ENCODE data around the gene CCDC9B.

The CCDC9B gene

GRCh38 chr15:40329804-40330203 is 10.9 kb downstream of the CCDC9B start:
- CTCF ChIA-PET, result no interaction called here
- no peak for TF ChIP-seq BHLHE40 (IDR thresholded peaks at IDR 0.05; ENCODE audit: borderline replicate concordance)
- TF ChIP-seq SP1 (IDR thresholded peaks at IDR 0.05), result no peak
- no peak for TF ChIP-seq ZNF384 (IDR thresholded peaks at IDR 0.05)
- no peak for DNase-seq (ENCODE audit: extremely low spot score)
- POLR2A ChIA-PET, result interaction anchor here (1.6 kb wide), 1 partner anchor 14 kb away, joined by 3 read pairs; no protein-coding TSS in a partner anchor

- ChIA-PET POLR2A (interaction anchor here (1.6 to 5.3 kb wide), 4 partner anchors 8 to 77 kb away, joined by 3 to 29 read pairs (median 6); partner anchors contain the start of genes CCDC9B and IVD), CTCF (interaction anchor here (0.7 to 5.1 kb wide), 2 partner anchors 9 to 54 kb away, joined by 4 to 37 read pairs; no protein-coding TSS in a partner anchor)
These were observed 12.0 kb downstream of the CCDC9B start for GRCh38 chr15:40328751-40329150.

GRCh38 chr15:40328176-40328575 is 12.6 kb downstream of the CCDC9B start:
- CTCF ChIA-PET, result interaction anchor here (1.2 to 5.1 kb wide), 3 partner anchors 9 to 49 kb away, joined by 4 to 37 read pairs (median 5); no protein-coding TSS in a partner anchor
- TF ChIP-seq FOXA1 (IDR thresholded peaks at IDR 0.05) (no peak), ARNT (IDR thresholded peaks at IDR 0.05) (no peak), LEF1 (IDR thresholded peaks at IDR 0.05; ENCODE audit: borderline replicate concordance) (no peak), ELF4 (IDR thresholded peaks at IDR 0.05) (no peak), BHLHE40 (IDR thresholded peaks at IDR 0.05; ENCODE audit: borderline replicate concordance) (no peak), HDGF (IDR thresholded peaks at IDR 0.05; ENCODE audit: borderline replicate concordance) (no peak), TARDBP (IDR thresholded peaks at IDR 0.05) (no peak), CTBP1 (IDR thresholded peaks at IDR 0.05; ENCODE audit: borderline replicate concordance) (no peak), SP1 (IDR thresholded peaks at IDR 0.05) (no peak), FOXM1 (IDR thresholded peaks at IDR 0.05; ENCODE audit: borderline replicate concordance) (no peak), SUZ12 (IDR thresholded peaks at IDR 0.05) (no peak), PKNOX1 (IDR thresholded peaks at IDR 0.05) (no peak), FOXK2 (IDR thresholded peaks at IDR 0.05) (no peak), NFRKB (IDR thresholded peaks at IDR 0.05) (no peak), ZNF384 (IDR thresholded peaks at IDR 0.05) (no peak)
- DNase-seq (ENCODE audit: extremely low spot score), result no peak
- POLR2A ChIA-PET, result interaction anchor here (1.6 to 5.3 kb wide), 4 partner anchors 8 to 78 kb away, joined by 3 to 29 read pairs (median 6); partner anchors contain the start of genes CCDC9B and IVD

More at GRCh38 chr15:40328751-40329150, 12.0 kb downstream of the CCDC9B start:
- TF ChIP-seq TARDBP (IDR thresholded peaks at IDR 0.05), result no peak
- TF ChIP-seq NFRKB (IDR thresholded peaks at IDR 0.05), result no peak
- no peak for TF ChIP-seq FOXA1 (IDR thresholded peaks at IDR 0.05)
- no peak for TF ChIP-seq ARNT (IDR thresholded peaks at IDR 0.05)
- no peak for DNase-seq (ENCODE audit: extremely low spot score)

- CTCF ChIA-PET, result interaction anchor here (0.9 to 5.1 kb wide), 4 partner anchors 10 to 53 kb away, joined by 4 to 37 read pairs (median 5); no protein-coding TSS in a partner anchor
- POLR2A ChIA-PET, result interaction anchor here (1.7 to 5.3 kb wide), 3 partner anchors 9 to 78 kb away, joined by 5 to 29 read pairs (median 8); partner anchors contain the start of genes CCDC9B and IVD
- DNase-seq (ENCODE audit: extremely low spot score), result no peak
- no peak for TF ChIP-seq FOXM1 (IDR thresholded peaks at IDR 0.05; ENCODE audit: borderline replicate concordance)
- TF ChIP-seq FOXA1 (IDR thresholded peaks at IDR 0.05), result no peak
- TF ChIP-seq FOXK2 (IDR thresholded peaks at IDR 0.05), result no peak
- no peak for TF ChIP-seq ARNT (IDR thresholded peaks at IDR 0.05)
- no peak for TF ChIP-seq ELF4 (IDR thresholded peaks at IDR 0.05)
- no peak for TF ChIP-seq HDGF (IDR thresholded peaks at IDR 0.05; ENCODE audit: borderline replicate concordance)
- TF ChIP-seq PKNOX1 (IDR thresholded peaks at IDR 0.05), result no peak
- no peak for TF ChIP-seq L3MBTL2 (conservative IDR thresholded peaks at IDR 0.05)
- no peak for TF ChIP-seq CTBP1 (IDR thresholded peaks at IDR 0.05; ENCODE audit: borderline replicate concordance)
- TF ChIP-seq NFRKB (IDR thresholded peaks at IDR 0.05), result no peak
These were observed 13.3 kb downstream of the CCDC9B start for GRCh38 chr15:40327457-40327856.

GRCh38 chr15:40325700-40326099 is 15.0 kb downstream of the CCDC9B start:
- CTCF ChIA-PET, result interaction anchor here (0.7 to 5.1 kb wide), 3 partner anchors 12 to 152 kb away, joined by 4 to 37 read pairs (median 6); no protein-coding TSS in a partner anchor
- no peak for TF ChIP-seq FOXA1 (IDR thresholded peaks at IDR 0.05)
- no peak for TF ChIP-seq ARNT (IDR thresholded peaks at IDR 0.05)
- no peak for TF ChIP-seq L3MBTL2 (conservative IDR thresholded peaks at IDR 0.05)
- no peak for TF ChIP-seq BHLHE40 (IDR thresholded peaks at IDR 0.05; ENCODE audit: borderline replicate concordance)
- no peak for TF ChIP-seq HDGF (IDR thresholded peaks at IDR 0.05; ENCODE audit: borderline replicate concordance)
- TF ChIP-seq PKNOX1 (IDR thresholded peaks at IDR 0.05), result no peak
- POLR2A ChIA-PET, result interaction anchor here (1.4 to 5.3 kb wide), 3 partner anchors 11 to 80 kb away, joined by 5 to 29 read pairs (median 8); partner anchors contain the start of genes IVD and KNSTRN
- no peak for DNase-seq (ENCODE audit: extremely low spot score)

- CTCF ChIA-PET, result interaction anchor here (0.7 to 5.1 kb wide), 3 partner anchors 12 to 152 kb away, joined by 4 to 37 read pairs (median 6); no protein-coding TSS in a partner anchor
- TF ChIP-seq FOXA1 (IDR thresholded peaks at IDR 0.05), result no peak
- no peak for TF ChIP-seq TARDBP (IDR thresholded peaks at IDR 0.05)
- TF ChIP-seq FOXM1 (IDR thresholded peaks at IDR 0.05; ENCODE audit: borderline replicate concordance), result no peak
- TF ChIP-seq ZNF384 (IDR thresholded peaks at IDR 0.05), result no peak
- no peak for TF ChIP-seq BHLHE40 (IDR thresholded peaks at IDR 0.05; ENCODE audit: borderline replicate concordance)
- no peak for TF ChIP-seq PKNOX1 (IDR thresholded peaks at IDR 0.05)
- no peak for TF ChIP-seq ARNT (IDR thresholded peaks at IDR 0.05)
- no peak for TF ChIP-seq NFRKB (IDR thresholded peaks at IDR 0.05)
- TF ChIP-seq SP1 (IDR thresholded peaks at IDR 0.05), result no peak
- no peak for TF ChIP-seq LEF1 (IDR thresholded peaks at IDR 0.05; ENCODE audit: borderline replicate concordance)
- TF ChIP-seq CTBP1 (IDR thresholded peaks at IDR 0.05; ENCODE audit: borderline replicate concordance), result no peak
- no peak for TF ChIP-seq FOXK2 (IDR thresholded peaks at IDR 0.05)
- no peak for TF ChIP-seq L3MBTL2 (conservative IDR thresholded peaks at IDR 0.05)
- TF ChIP-seq ELF4 (IDR thresholded peaks at IDR 0.05), result no peak
- no peak for TF ChIP-seq SUZ12 (IDR thresholded peaks at IDR 0.05)
- TF ChIP-seq HDGF (IDR thresholded peaks at IDR 0.05; ENCODE audit: borderline replicate concordance), result no peak
- POLR2A ChIA-PET, result interaction anchor here (1.4 to 5.3 kb wide), 2 partner anchors 11 to 57 kb away, joined by 5 to 29 read pairs; partner anchors contain the start of gene KNSTRN
- DNase-seq (ENCODE audit: extremely low spot score), result no peak
These were observed 15.6 kb downstream of the CCDC9B start for GRCh38 chr15:40325188-40325587.

All from HEK293T (cell line).